Activated naive CD4-positive, alpha-beta T cell treated with anti-CD3 and anti-CD28 coated beads, Interleukin-2, amount 50 U/mL, for 16 hours (primary cell): ENCODE results near the gene ARL4D.
"Not testable (repeated sequence)": the region's sequence is repeated elsewhere in the genome, so short reads cannot be mapped to it uniquely, and the experiment has no call there.

Experiments used
- DNase-seq: peaks from one replicate; pipeline ENCODE4 v3.0.0-alpha.2; 2020

ARL4D gene

GRCh38 chr17:43371227-43371821, 27.5 kb upstream of the ARL4D start:
- DNase-seq: no peak

- no peak for DNase-seq
Observed at GRCh38 chr17:43372273-43372911, 26.4 kb upstream of the ARL4D start.

GRCh38 chr17:43373356-43373755, 25.4 kb upstream of the ARL4D start:
- no peak for DNase-seq

DNA sequence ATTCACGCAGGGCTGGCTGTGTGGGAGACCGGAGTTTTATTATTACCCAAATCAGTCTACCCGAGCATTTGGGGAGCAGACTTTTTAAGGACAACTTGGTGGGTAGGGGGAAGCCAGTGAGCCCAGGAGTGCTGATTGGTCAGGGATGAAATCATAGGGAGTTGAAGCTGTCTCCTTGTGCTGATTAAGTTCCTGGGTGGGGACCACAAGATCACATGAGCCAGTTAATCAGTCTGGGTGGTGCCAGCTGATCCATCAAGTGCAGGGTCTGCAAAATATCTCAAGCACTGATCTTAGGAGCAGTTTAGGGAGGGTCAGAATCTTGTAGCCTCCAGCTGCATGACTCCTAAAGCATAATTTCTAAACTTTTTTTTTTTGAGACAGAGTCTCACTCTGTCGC, 22.9 kb upstream of the ARL4D start:
- not testable (repeated sequence) for DNase-seq

DNA sequence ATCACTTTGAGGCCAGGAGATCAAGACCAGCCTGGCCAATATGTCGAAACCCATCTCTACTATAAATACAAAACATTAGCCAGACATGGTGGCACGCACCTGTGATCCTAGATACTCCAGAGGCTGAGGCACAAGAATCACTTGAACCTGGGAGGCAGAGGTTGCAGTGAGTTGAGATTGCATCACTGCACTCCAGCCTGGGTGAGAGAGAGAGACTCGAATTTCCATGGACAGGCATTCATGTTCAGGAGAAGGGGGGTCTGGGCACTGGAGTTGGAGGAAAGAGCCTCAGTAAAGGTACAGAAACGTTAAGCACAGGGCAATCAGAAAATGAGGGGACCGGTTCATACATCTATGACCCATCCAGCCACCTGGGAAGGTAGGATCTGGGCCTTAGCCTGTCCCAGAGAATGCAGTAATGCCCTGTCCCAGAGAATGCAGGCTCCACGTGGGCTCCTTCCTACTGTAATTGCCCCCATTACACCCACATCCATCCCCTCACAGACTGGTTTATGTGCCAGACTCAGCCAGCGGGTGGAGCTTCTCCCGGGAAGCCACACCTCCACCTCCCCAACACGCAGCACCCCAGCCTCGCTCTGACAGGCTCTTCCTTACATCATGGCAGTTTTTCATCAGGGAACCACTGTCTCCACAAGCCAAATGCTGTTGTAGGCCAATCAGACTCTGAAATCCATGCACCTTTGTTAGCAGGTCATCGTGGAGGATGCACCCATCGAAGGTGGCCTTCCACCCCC, 21.6 kb upstream of the ARL4D start:
- no peak for DNase-seq

DNA sequence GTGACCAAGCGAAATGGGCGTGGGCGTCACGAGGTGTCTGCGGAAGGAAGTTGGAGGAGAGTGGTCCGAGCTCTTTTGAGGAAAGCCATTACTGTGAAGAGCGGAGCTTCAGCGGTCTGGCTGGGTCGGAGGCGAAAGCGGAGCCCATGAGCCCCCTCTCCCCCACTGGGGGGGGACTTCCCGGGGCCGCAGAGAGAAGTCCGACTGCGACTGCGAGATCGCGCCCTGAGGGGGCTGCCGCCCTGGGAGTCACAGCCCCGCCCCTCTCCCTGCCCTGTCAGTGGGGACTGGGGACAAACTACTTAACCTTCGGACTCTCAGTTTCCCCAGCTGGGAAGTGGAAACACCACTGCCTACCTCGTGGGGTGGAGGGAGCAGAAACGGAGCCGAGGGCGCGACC, 20.0 kb upstream of the ARL4D start:
- DNase-seq: no peak

DNA sequence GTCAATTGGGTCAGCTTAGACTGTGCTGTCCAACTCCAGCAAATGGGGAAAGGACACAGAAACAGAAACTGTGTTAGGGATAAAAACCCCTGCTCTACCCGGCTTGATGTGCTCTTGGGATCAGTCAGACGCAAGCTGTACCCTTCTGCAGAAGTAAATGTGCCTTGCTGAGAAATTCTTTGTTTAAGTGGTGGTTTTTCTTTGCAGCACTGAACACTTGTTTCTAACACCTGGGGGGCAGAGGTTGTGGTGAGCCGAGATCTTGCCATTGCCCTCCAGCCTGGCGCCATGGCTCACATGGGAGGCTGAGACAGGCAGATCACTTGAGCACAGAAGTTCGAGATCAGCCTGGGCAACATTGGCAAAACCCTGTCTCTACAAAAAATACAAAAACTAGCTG, 18.5 kb upstream of the ARL4D start:
- DNase-seq: no peak

GRCh38 chr17:43381204-43381603, 17.6 kb upstream of the ARL4D start:
- DNase-seq: no peak

DNA sequence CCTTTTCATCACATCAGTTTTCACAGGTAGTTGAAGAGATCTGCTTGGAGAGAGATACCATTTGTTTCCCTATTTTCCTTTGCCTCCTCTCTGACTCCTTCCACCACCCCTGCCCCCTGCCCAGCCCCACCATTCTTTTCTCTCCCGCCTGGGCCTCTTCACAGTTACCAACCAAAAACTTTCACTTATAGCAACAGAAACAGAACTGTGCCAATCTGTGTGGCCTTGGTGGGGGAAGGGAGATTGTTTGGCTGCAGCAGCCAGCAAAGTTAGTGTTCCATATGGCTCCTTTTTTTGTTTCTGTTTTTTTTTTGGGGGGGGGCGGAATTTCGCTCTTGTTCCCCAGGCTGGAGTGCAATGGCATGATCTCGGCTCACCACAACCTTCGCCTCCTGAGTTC, 17.2 kb upstream of the ARL4D start:
- no peak for DNase-seq

DNA sequence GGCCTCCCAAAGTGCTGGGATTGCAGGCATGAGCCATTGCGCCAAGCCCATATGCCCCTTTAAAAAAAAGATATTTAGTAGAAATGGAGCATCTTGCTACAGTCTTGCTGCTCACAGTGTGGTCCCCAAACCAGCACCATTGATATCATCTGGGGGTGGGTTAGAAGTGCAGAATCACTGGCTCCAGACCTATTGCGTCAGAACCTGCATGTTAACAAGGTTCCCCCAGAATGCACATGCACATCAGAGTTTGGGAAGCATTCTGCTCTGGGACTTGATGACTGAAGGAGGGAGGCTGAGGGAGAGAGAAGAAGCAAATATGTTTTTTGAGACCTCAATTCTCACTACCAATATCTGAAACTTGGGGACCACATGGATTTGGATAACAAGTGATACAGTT, 16.0 kb upstream of the ARL4D start:
- DNase-seq: no peak

- no peak for DNase-seq
Observed at GRCh38 chr17:43383372-43383771, 15.4 kb upstream of the ARL4D start.

DNA sequence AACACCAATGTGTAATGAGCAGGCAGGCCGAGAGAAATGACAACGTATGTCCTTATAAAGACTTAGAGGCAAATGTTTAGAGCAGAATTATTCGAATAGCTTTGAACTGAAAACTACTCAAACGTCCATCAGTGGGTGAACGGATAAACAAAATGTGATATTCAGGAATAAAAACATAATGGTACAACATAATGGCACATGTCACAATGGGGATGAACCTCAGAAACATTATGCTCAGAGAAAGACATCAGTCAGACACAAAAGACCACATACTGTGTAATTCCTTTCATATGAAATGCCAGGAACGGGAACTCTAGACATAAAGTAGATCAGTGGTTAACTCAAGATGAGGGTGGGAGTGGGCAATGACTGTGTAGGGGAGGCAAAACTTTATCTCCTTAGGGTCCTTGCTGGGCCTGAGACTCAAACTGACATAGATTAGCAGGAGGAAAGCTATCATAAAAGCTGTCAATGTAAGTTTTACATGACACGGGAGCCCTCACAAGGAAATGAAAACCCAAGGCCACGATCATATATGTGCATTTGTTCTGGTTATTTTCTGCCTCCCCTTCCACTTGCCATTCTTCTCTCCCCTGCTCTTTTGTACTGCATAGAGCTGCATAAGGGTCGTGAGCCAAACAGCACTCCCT, 14.8 kb upstream of the ARL4D start:
- no peak for DNase-seq

GRCh38 chr17:43384476-43384862, 14.3 kb upstream of the ARL4D start:
- DNase-seq: no peak

DNA sequence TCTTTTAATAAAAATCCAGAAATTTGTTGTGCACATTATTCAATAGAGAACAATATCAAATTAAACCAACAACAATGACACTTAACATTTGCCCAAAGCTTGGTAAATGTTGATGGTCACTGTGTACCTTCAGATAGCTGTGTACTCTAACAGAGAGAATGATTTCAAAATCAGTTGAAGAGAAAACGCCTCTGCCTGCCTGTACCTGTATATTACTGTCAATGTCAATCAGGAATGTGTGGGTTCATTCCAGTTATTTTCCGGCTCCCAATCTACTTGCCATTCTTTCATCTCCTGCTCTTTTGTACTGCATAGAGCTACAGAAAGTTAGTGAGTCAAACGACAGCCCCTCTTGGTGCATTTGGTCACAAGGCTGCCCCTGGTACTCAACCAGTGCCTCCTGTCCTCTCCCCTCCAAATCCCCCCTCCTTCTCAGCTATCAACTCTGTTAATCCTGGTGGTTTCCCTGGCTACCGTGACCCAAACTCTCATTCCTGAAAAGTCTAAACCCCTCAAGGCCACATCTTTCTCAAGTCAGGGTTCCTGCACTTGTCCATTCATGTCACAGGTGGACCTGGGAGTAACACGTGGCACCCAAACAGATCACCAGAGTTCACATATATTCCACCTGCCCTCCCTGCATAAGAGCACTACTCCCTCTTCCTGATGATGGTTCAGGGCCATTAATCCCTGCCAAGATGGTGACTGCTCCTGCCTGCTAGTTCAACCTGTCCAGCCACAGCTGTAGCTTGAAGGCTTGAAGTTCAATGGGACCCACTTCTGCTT, 13.6 kb upstream of the ARL4D start:
- DNase-seq: no peak

DNA sequence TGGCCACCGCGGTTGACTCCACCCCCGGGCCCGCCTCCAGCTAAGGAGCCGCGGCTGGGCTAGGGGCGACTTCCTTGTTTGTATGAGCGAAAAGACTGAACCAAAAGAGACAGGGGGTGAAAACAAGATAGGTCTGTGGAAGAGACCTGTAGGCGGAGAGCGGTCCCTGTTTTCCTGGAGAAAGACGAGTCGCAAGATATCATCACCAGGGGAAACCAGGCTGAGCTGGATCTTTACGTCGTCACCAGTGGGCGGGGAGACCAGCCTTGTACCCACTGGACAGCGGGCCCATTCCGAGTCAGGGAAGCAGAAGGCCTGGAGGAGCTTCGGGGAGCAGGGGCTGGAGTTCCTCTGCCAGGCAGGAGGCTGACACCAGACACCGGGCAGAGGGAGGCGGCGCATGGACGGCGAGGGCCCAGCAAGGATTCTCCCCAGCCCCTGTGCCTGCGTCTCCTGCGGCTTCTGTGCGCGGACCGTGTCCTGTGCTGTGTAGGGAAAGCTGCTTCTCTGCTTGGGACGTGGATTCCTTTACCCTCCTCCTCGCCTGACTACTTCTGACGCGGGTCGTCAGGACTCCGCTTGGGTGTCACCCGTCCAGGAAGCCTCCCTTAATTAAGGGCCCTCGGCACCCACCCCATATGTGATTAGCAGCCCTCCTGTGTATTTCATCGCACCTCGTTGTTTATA, 10.3 kb upstream of the ARL4D start:
- peak; percentile 89 for DNase-seq

- DNase-seq: peak; percentile 81
Observed at GRCh38 chr17:43389046-43389947, 9.5 kb upstream of the ARL4D start.

GRCh38 chr17:43392397-43392796, 6.4 kb upstream of the ARL4D start:
- DNase-seq: no peak

DNA sequence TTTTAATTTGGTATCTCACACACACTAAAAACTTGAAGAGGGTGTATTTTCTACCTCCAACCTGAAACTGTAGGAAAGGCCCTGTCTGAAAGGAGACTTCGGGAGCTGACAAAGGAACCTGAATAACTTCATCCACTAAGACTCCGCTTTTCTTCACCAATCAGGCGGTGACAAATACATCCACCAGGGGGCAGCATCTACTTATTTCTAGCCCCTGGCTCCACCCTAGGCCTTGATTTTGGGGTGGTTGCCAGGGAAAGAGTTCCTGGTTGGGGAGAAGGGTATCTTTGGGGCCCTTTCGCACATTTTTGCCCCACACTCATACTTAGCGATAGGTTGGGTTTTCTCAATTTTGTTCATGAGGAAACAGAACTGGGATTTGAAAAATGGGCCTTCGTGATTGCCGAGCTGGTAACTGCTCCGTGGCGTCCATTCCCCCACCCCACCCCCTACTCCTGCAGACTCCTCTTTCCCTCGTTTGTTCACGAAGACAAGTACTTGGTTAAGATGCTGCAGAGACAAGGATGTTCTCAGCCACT, 4.8 kb upstream of the ARL4D start:
- peak; percentile 87 for DNase-seq

- not testable (repeated sequence) for DNase-seq
Observed at GRCh38 chr17:43394696-43395095, 4.1 kb upstream of the ARL4D start.

DNA sequence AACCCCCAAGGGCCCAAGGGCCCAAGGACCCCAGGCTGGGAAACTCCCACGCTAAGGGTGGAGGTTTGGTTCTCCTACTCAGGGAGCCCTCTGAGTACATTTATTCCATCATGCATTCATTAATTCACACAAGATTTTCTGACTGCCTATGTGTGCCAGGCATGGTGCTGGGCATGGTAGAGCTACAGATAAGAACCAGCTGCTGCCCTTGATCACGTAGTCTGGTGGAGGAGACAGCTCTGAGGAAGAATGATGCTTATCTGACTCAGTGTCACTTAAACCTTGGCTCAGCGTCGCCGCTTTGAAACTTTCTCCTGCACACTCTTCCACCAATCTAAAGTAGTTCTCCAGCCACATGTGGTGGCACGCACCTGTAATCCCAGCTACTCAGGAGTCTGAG, 3.6 kb upstream of the ARL4D start:
- DNase-seq: no peak

- DNase-seq: no peak
Observed at GRCh38 chr17:43396491-43397060, 2.2 kb upstream of the ARL4D start.
